GM19240 (cell line): ENCODE measurements around the gene VAMP4.

ENCODE experiments used
- DNase-seq: peaks from one replicate; pipeline ENCODE4 v3.0.0; 2011; ENCODE audit warnings: low spot score; ENCODE audit not compliant: insufficient read length

The VAMP4 gene

GRCh38 chr1:171653796-171654195, 88.1 kb downstream of the VAMP4 start:
- DNase-seq = no peak

- no peak for DNase-seq
Observed at GRCh38 chr1:171652234-171652822, 89.5 kb downstream of the VAMP4 start, which contains the start of gene MYOC. Gene MYOC, minus strand, starts transcription at chr1:171652688. Its CDS starts 77 bp downstream, at chr1:171652611.
